Panc1 (cell line): ENCODE data around the gene IL1RAPL1. TPM values are rescaled to one million over a fixed set of nuclear protein-coding genes. Genes with fewer than 3 reads are reported as not detected.

Experiments
- ATAC-seq: fragments of 200-7000 bp; cut with Tn5 transposase; 2 replicates; pipeline ENCODE4 v1.9.1; 2020; ENCODE audit warnings: mild to moderate bottlenecking, moderate library complexity
- BruUV-seq: library from RNA; stranded (reverse); fragments of 400-500 nt; replicated peaks from 2 replicates; lab custom pipeline; 2021; lab: Mats Ljungman, UMichigan
- CTCF ChIA-PET: fragments of 300-600 bp; sonication (Branson Sonifier 250); formaldehyde crosslinking; loops from one replicate; lab custom pipeline; 2022; ENCODE audit warnings: antibody characterized with exemption; lab: Charles Lee
- POLR2A ChIA-PET: fragments of 300-600 bp; sonication (Branson Sonifier 250); formaldehyde crosslinking; loops from one replicate; lab custom pipeline; 2022; ENCODE audit warnings: antibody characterized with exemption; lab: Charles Lee
- DNase-seq: peaks from one replicate; pipeline ENCODE4 v3.0.0-alpha.2; 2010; ENCODE audit warnings: low read depth, low spot score
- H3K27ac ChIP-seq: 2 replicates; pipeline ENCODE4 v1.5.1; 2011; ENCODE audit warnings: mild to moderate bottlenecking, low read length, inconsistent platforms
- H3K27me3 ChIP-seq: fragments of 200-500 bp; sonication (Bioruptor generic); 2 replicates; pipeline ENCODE4 v1.6.0; 2014; ENCODE audit warnings: low read length, inconsistent platforms; ENCODE audit not compliant: control insufficient read depth, insufficient read depth
- H3K36me3 ChIP-seq: fragments of 200-500 bp; sonication (Bioruptor generic); 2 replicates; pipeline ENCODE4 v1.5.1; 2014; ENCODE audit warnings: inconsistent platforms, mild to moderate bottlenecking, low read length, moderate library complexity; ENCODE audit not compliant: control insufficient read depth, insufficient read depth
- H3K4me1 ChIP-seq: 2 replicates; pipeline ENCODE4 v1.5.1; 2011; ENCODE audit warnings: inconsistent platforms, mild to moderate bottlenecking, low read length, moderate library complexity; ENCODE audit not compliant: control insufficient read depth, insufficient read depth
- H3K4me3 ChIP-seq, 2 experiments: 2 replicates each; pipeline ENCODE4 v1.5.1; 2011 to 2012; ENCODE audit warnings: low read depth in 2 of 2, low read length in 2 of 2, mild to moderate bottlenecking in 2 of 2, inconsistent platforms in 1 of 2, moderate library complexity in 1 of 2
- H3K9me3 ChIP-seq: fragments of 200-500 bp; sonication (Bioruptor generic); 2 replicates; pipeline ENCODE4 v1.5.1; 2014; ENCODE audit warnings: low read depth, mild to moderate bottlenecking, inconsistent platforms, low read length, moderate library complexity; ENCODE audit not compliant: control insufficient read depth, insufficient read depth
- CTCF ChIP-seq: fragments of 450-650 bp; IDR thresholded peaks from 2 replicates; pipeline ENCODE4 v1.5.1; 2017; ENCODE audit warnings: mild to moderate bottlenecking
- POLR2AphosphoS5 ChIP-seq: IDR thresholded peaks from 2 replicates; pipeline ENCODE4 v1.6.1; 2012; ENCODE audit warnings: mild to moderate bottlenecking, low read depth, low read length, moderate library complexity
- REST ChIP-seq, 2 experiments: IDR thresholded peaks; 2 replicates each; pipeline ENCODE4 v1.6.1; 2011 to 2012; ENCODE audit warnings: low read depth in 2 of 2, control low read depth in 1 of 2, low read length in 1 of 2, mild to moderate bottlenecking in 1 of 2, moderate library complexity in 1 of 2; ENCODE audit not compliant: insufficient read depth in 1 of 2
- SIN3A ChIP-seq: IDR thresholded peaks from 2 replicates; pipeline ENCODE4 v1.6.1; 2012; ENCODE audit warnings: low read depth, mild to moderate bottlenecking, low read length, moderate library complexity, borderline replicate concordance; ENCODE audit not compliant: insufficient read depth
- TCF7L2 ChIP-seq: IDR thresholded peaks from 2 replicates; pipeline ENCODE4 v1.6.1; 2011; ENCODE audit warnings: mild to moderate bottlenecking, low read depth, low read length, inconsistent platforms
- in situ Hi-C: cut with HindIII; loops from 2 replicates; pipeline ENCODE4 v1.10.0; 2016; ENCODE audit warnings: low sequenced_read_pairs, low pct_unique_long_range_greater_than_20kb
- intact Hi-C: fragments of 100-400 bp; cut with micrococcal nuclease; formaldehyde crosslinking; loops from one replicate; pipeline ENCODE4 v1.10.0; 2022; ENCODE audit not compliant: unreplicated experiment
- total RNA-seq: library from RNA; stranded (reverse); gene quantifications from one replicate; pipeline ENCODE4 v1.2.1, GENCODE V29; 2021; ENCODE audit not compliant: unreplicated experiment

Gene IL1RAPL1
- total RNA-seq, 1 experiment from 2014 or later, result 0.59 TPM

- Histone ChIP-seq H3K27ac (no peak overlapping the region), H3K36me3 (no peaks in the 10 kb centered on the region), H3K9me3 (no peaks in the 10 kb centered on the region), H3K27me3 (no peaks in the 10 kb centered on the region), H3K4me3 (no peak overlapping the region), H3K4me1 (no peaks in the 10 kb centered on the region)
- ATAC-seq, result no peak
- ChIA-PET POLR2A (no interaction called here), CTCF (no interaction called here)
- TF ChIP-seq CTCF (peak; percentile 42; the same call in 1 of the 2 replicates), REST (IDR thresholded peaks at IDR 0.05; ENCODE audit: insufficient read depth in 1 of 2, low read depth in 2 of 2, low read length in 1 of 2) (no peak)
- in situ Hi-C loops (no loop called here), intact Hi-C loops (no loop called here)
- no TSS peak for BruUV-seq
- no peak for DNase-seq
Measured at GRCh38 chrX:29231800-29232199, 644.6 kb downstream of the IL1RAPL1 start.

- in situ Hi-C loops, result no loop called here
- TF ChIP-seq POLR2AphosphoS5, result no peak
- no peak for TF ChIP-seq CTCF
- TF ChIP-seq REST (IDR thresholded peaks at IDR 0.05; ENCODE audit: insufficient read depth in 1 of 2, low read depth in 2 of 2, low read length in 1 of 2), result no peak
- no peak for TF ChIP-seq SIN3A
- no peak for TF ChIP-seq TCF7L2
- no peak for DNase-seq
- ChIA-PET CTCF (interaction anchor here (0.6 kb wide), 1 partner anchor 89 kb away, joined by 3 read pairs; no protein-coding TSS in a partner anchor), POLR2A (no interaction called here)
- intact Hi-C loops, result no loop called here
- H3K4me1 ChIP-seq, result no peaks in the 10 kb centered on the region
- ATAC-seq, result no peak
- H3K9me3 ChIP-seq, result no peaks in the 10 kb centered on the region
- BruUV-seq, result no TSS peak
- H3K27me3 ChIP-seq, result no peaks in the 10 kb centered on the region
- no peaks in the 10 kb centered on the region for H3K36me3 ChIP-seq
- no peak overlapping the region for H3K27ac ChIP-seq
- no peak overlapping the region for H3K4me3 ChIP-seq
Measured at GRCh38 chrX:29233592-29234183, 646.4 kb downstream of the IL1RAPL1 start.
